Measurements from ENCODE around the gene CDC25A.

DNA sequence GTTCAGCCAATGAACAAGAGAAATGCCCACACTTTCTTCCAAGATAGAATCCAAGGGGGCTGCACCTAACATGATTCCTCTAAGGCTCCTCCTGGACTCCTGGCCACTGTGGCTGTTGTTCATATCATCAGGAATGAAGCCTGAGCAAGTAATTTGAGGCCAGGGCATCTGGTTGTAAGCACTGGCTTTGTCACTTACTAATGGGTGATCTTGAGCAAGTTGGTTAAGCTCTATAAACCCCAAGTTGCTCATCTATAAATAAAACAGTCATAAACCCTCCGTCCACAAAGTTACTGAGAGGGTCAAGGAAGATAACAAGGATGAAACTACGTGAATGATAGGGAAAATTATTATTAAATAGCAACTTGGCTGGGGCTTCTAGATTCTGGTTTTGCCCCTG lies 58.3 kb downstream of the CDC25A start:
- no peak for TF ChIP-seq HOXB13 (CRISPR knock-in tag; IDR thresholded peaks at IDR 0.05; ENCODE audit: low read depth)
- TF ChIP-seq, protein P1, sequence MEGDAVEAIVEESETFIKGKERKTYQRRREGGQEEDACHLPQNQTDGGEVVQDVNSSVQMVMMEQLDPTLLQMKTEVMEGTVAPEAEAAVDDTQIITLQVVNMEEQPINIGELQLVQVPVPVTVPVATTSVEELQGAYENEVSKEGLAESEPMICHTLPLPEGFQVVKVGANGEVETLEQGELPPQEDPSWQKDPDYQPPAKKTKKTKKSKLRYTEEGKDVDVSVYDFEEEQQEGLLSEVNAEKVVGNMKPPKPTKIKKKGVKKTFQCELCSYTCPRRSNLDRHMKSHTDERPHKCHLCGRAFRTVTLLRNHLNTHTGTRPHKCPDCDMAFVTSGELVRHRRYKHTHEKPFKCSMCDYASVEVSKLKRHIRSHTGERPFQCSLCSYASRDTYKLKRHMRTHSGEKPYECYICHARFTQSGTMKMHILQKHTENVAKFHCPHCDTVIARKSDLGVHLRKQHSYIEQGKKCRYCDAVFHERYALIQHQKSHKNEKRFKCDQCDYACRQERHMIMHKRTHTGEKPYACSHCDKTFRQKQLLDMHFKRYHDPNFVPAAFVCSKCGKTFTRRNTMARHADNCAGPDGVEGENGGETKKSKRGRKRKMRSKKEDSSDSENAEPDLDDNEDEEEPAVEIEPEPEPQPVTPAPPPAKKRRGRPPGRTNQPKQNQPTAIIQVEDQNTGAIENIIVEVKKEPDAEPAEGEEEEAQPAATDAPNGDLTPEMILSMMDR (IDR thresholded peaks at IDR 0.05), result no peak
- no peak for TF ChIP-seq HDAC2 (IDR thresholded peaks at IDR 0.05)
- TF ChIP-seq ESRRA (IDR thresholded peaks at IDR 0.05; ENCODE audit: borderline replicate concordance, low read length), result no peak
- TF ChIP-seq NFE2L2 (conservative IDR thresholded peaks at IDR 0.05; ENCODE audit: low read length), result no peak
- TF ChIP-seq EP300 (IDR thresholded peaks at IDR 0.05), result no peak
